Neural progenitor cell (in vitro differentiated cells): ENCODE results near the gene CHI3L2. TPM values are rescaled to one million over a fixed set of nuclear protein-coding genes. Genes with fewer than 3 reads are reported as not detected.

ENCODE experiments used
- DNase-seq: peaks from one replicate; pipeline ENCODE4 v3.0.0-alpha.2; 2016; ENCODE audit warnings: low spot score
- H2AFZ ChIP-seq: fragments of 200-600 bp; sonication (generic); replicated peaks from 2 replicates; pipeline ENCODE4 v1.6.1; 2016; ENCODE audit warnings: antibody characterized with exemption
- H3F3A ChIP-seq: fragments of 200-600 bp; sonication (generic); 2 replicates; pipeline ENCODE4 v1.6.1; 2016; ENCODE audit warnings: antibody characterized with exemption, low read depth
- H3K27ac ChIP-seq: fragments of 200-600 bp; sonication (generic); 2 replicates; pipeline ENCODE4 v1.5.1; 2016; ENCODE audit warnings: mild to moderate bottlenecking
- H3K27me3 ChIP-seq: fragments of 200-600 bp; sonication (generic); 2 replicates; pipeline ENCODE4 v1.6.1; 2016; ENCODE audit warnings: mild to moderate bottlenecking, moderate library complexity
- H3K36me3 ChIP-seq: fragments of 200-600 bp; sonication (generic); 2 replicates; pipeline ENCODE4 v1.5.1; 2016
- H3K4me1 ChIP-seq: fragments of 200-600 bp; sonication (generic); 2 replicates; pipeline ENCODE4 v1.6.1; 2016; ENCODE audit warnings: mixed run types
- H3K4me2 ChIP-seq: fragments of 200-600 bp; sonication (generic); 2 replicates; pipeline ENCODE4 v1.6.1; 2016
- H3K4me3 ChIP-seq: fragments of 200-600 bp; sonication (generic); 2 replicates; pipeline ENCODE4 v1.5.1; 2016
- H3K79me2 ChIP-seq: fragments of 200-600 bp; sonication (generic); 2 replicates; pipeline ENCODE4 v1.6.1; 2016; ENCODE audit warnings: low read depth
- H3K9ac ChIP-seq: fragments of 200-600 bp; sonication (generic); 2 replicates; pipeline ENCODE4 v1.6.1; 2016
- H3K9me3 ChIP-seq: fragments of 200-600 bp; sonication (generic); 2 replicates; pipeline ENCODE4 v1.5.1; 2016; ENCODE audit warnings: low read depth
- H4K20me1 ChIP-seq: fragments of 200-600 bp; sonication (generic); 2 replicates; pipeline ENCODE4 v1.6.1; 2016; ENCODE audit warnings: low read depth
- H3K27ac Mint-ChIP-seq: 3 replicates; pipeline ENCODE4 v1.8.0; 2021; ENCODE audit warnings: mixed read lengths
- H3K27me3 Mint-ChIP-seq: 2 replicates; pipeline ENCODE4 v1.8.0; 2022; ENCODE audit warnings: low read depth, mild to moderate bottlenecking, inconsistent platforms, moderate library complexity, mixed read lengths; ENCODE audit not compliant: insufficient read depth
- H3K36me3 Mint-ChIP-seq: 3 replicates; pipeline ENCODE4 v1.8.0; 2021; ENCODE audit warnings: mixed read lengths
- H3K4me1 Mint-ChIP-seq: 3 replicates; pipeline ENCODE4 v1.8.0; 2021; ENCODE audit warnings: mixed read lengths
- H3K4me3 Mint-ChIP-seq: 3 replicates; pipeline ENCODE4 v1.8.0; 2021; ENCODE audit warnings: mild to moderate bottlenecking, moderate library complexity, mixed read lengths
- H3K9me3 Mint-ChIP-seq: 3 replicates; pipeline ENCODE4 v1.8.0; 2020; ENCODE audit warnings: mixed read lengths
- EZH2 ChIP-seq: fragments of 200-600 bp; sonication (generic); IDR thresholded peaks from 2 replicates; pipeline ENCODE4 v1.6.1; 2017; ENCODE audit warnings: antibody characterized with exemption, mild to moderate bottlenecking, moderate library complexity
- EZH2phosphoT487 ChIP-seq: fragments of 200-600 bp; sonication (generic); IDR thresholded peaks from 2 replicates; pipeline ENCODE4 v1.6.1; 2017; ENCODE audit warnings: antibody characterized with exemption
- total RNA-seq: library from RNA; depleted of rRNA; stranded (reverse); fragments of >200 nt; gene quantifications from 2 replicates; pipeline ENCODE4 v1.2.3, GENCODE V29; 2015; ENCODE audit warnings: low replicate concordance
- TF ChIP-seq, protein P1 (sequence below): fragments of 200-600 bp; sonication (generic); IDR thresholded peaks from 2 replicates; pipeline ENCODE4 v1.5.1; 2017; ENCODE audit warnings: antibody characterized with exemption, mild to moderate bottlenecking

The CHI3L2 gene
- total RNA-seq, 1 donor from 2014 or later: not detected

DNA sequence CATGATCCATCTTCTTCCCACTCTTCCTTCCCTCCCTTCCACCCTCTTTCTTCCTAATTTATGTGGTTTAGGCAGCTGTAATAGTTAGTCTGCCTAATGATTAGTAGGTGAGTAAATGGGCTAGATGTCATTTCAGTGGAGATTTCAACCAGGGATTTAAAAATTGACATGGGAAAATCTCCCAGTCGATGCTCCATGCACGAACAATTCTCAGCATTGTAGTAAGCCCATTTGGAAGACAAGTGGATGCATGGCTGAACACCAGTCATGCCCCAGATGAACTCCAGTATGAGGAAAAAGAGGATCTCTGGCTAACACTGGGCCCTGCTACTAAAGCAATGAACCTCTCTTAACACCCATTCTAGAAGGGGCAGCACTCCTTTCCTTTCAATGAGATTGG, 25.3 kb downstream of the CHI3L2 start:
- Mint-ChIP-seq H3K36me3 (no peaks in the 10 kb centered on the region), H3K4me1 (peaks cover 3% of the 10 kb centered on the region)
- H3F3A ChIP-seq: no peaks in the 10 kb centered on the region

DNA sequence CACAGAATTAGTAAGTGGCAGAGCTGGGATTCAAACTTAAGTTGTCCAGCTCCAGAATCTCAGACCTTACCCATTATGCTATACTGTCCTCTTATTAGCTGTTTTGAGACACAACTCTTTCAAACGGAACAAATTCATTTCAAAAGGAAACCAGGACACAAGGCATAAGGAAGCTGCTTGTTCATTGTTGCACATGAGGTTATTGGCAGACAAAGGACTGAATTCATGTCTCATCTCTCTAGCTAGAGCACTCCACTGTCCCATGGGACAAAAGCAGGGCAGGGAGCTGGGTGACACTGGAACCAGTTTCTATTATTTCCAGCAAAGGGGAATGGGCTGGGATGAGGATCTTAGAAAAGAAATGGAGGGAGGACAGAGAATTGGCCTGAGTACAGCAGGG, 26.4 kb downstream of the CHI3L2 start:
- Mint-ChIP-seq H3K4me3 (no peak overlapping the region), H3K4me1 (peaks cover 3% of the 10 kb centered on the region), H3K36me3 (no peaks in the 10 kb centered on the region), H3K27ac (no peak overlapping the region), H3K9me3 (no peaks in the 10 kb centered on the region), H3K27me3 (no peaks in the 10 kb centered on the region)
- Histone ChIP-seq H3K4me3 (no peak overlapping the region), H3F3A (no peaks in the 10 kb centered on the region), H3K9ac (no peak overlapping the region), H3K4me2 (no peak overlapping the region), H3K27me3 (no peaks in the 10 kb centered on the region), H3K27ac (no peak overlapping the region), H3K79me2 (no peaks in the 10 kb centered on the region), H3K9me3 (no peaks in the 10 kb centered on the region), H3K4me1 (peaks cover 10% of the 10 kb centered on the region), H2AFZ (no peak overlapping the region), H3K36me3 (no peaks in the 10 kb centered on the region), H4K20me1 (no peaks in the 10 kb centered on the region)
- no peak for DNase-seq
- TF ChIP-seq, protein P1, sequence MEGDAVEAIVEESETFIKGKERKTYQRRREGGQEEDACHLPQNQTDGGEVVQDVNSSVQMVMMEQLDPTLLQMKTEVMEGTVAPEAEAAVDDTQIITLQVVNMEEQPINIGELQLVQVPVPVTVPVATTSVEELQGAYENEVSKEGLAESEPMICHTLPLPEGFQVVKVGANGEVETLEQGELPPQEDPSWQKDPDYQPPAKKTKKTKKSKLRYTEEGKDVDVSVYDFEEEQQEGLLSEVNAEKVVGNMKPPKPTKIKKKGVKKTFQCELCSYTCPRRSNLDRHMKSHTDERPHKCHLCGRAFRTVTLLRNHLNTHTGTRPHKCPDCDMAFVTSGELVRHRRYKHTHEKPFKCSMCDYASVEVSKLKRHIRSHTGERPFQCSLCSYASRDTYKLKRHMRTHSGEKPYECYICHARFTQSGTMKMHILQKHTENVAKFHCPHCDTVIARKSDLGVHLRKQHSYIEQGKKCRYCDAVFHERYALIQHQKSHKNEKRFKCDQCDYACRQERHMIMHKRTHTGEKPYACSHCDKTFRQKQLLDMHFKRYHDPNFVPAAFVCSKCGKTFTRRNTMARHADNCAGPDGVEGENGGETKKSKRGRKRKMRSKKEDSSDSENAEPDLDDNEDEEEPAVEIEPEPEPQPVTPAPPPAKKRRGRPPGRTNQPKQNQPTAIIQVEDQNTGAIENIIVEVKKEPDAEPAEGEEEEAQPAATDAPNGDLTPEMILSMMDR: no peak
- TF ChIP-seq EZH2phosphoT487 (no peak), EZH2 (no peak)

More for the DNA sequence above, 25.3 kb downstream of the CHI3L2 start:
- peaks cover 10% of the 10 kb centered on the region for H3K4me1 ChIP-seq
- H3K4me3 Mint-ChIP-seq: no peak overlapping the region
- no peak overlapping the region for H3K4me2 ChIP-seq
- no peak for DNase-seq
- H3K79me2 ChIP-seq: no peaks in the 10 kb centered on the region
- no peak overlapping the region for H3K9ac ChIP-seq
- no peak overlapping the region for H3K27ac ChIP-seq
- H4K20me1 ChIP-seq: no peaks in the 10 kb centered on the region
- H3K9me3 ChIP-seq: no peaks in the 10 kb centered on the region
- H3K36me3 ChIP-seq: no peaks in the 10 kb centered on the region
- no peak overlapping the region for H3K27ac Mint-ChIP-seq
- TF ChIP-seq EZH2phosphoT487: no peak
- TF ChIP-seq, protein P1: no peak
- no peak for TF ChIP-seq EZH2
- no peaks in the 10 kb centered on the region for H3K9me3 Mint-ChIP-seq
- no peaks in the 10 kb centered on the region for H3K27me3 ChIP-seq
- no peak overlapping the region for H3K4me3 ChIP-seq
- no peak overlapping the region for H2AFZ ChIP-seq
- H3K27me3 Mint-ChIP-seq: peaks cover under 1% of the 10 kb centered on the region

DNA sequence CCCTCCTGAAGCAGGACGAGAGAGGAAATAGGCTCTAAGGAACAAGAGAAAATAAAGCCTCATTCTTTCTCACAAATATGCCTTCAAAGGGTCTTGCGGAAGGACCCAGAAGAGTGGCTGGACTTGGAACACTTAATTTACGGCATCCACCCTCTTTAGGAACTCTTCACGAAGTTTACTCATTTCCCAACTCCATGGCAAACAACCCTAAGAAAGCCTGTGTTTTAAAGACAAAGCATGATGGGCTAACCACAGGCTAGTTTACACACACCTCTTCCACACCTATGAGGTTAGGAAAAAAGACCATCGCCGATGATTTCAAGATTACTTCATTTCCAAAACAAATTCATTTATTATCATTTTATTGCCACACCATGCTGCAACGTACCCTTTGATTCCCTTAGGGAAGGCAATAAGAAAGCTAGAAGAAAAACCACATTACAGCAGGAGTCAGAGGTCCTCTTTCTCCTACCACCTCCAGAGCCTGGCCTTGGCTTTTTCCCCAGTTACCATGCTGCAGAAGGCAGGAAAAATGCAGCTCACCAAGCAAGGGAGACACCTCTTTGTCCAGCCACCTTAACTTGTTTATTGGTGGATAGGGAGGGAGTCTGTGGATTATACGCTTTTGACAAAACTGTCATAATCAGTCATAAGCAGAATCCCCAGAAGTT, 29.6 kb downstream of the CHI3L2 start:
- Histone ChIP-seq H3K27ac (no peak overlapping the region), H4K20me1 (no peaks in the 10 kb centered on the region), H3K4me2 (no peak overlapping the region), H3K36me3 (no peaks in the 10 kb centered on the region), H3K4me3 (no peak overlapping the region), H3K9me3 (no peaks in the 10 kb centered on the region), H3K9ac (no peak overlapping the region), H2AFZ (no peak overlapping the region), H3K4me1 (peaks cover 3% of the 10 kb centered on the region), H3K27me3 (no peaks in the 10 kb centered on the region), H3K79me2 (no peaks in the 10 kb centered on the region), H3F3A (no peaks in the 10 kb centered on the region)
- no peak overlapping the region for H3K4me3 Mint-ChIP-seq
- no peaks in the 10 kb centered on the region for H3K9me3 Mint-ChIP-seq
- H3K27ac Mint-ChIP-seq: no peak overlapping the region
- H3K27me3 Mint-ChIP-seq: no peaks in the 10 kb centered on the region
- no peaks in the 10 kb centered on the region for H3K36me3 Mint-ChIP-seq
- H3K4me1 Mint-ChIP-seq: peaks cover 2% of the 10 kb centered on the region
- DNase-seq: no peak
- TF ChIP-seq EZH2phosphoT487 (no peak), EZH2 (no peak)
- TF ChIP-seq, protein P1: no peak
